ENCODE measurements around the gene SYTL3. TPM values are rescaled to one million over a fixed set of nuclear protein-coding genes. Genes with fewer than 3 reads are reported as not detected.

The SYTL3 gene
- polyA plus RNA-seq, 1 donor (not counting 4 experiments of a cell fraction or from before 2014, with no cell fraction given), result 1.4 TPM

- H2AFZ ChIP-seq (ENCODE audit: control insufficient read depth, low read length), result no peak overlapping the region
- no peaks in the 10 kb centered on the region for H3K9me3 ChIP-seq (ENCODE audit: control insufficient read depth, low read depth, low read length)
- H3K36me3 ChIP-seq (ENCODE audit: control insufficient read depth in 2 of 2, extremely low read depth in 1 of 2, insufficient read depth in 2 of 2, low read length in 2 of 2), result peaks cover 76 to 88% of the 10 kb centered on the region in 2 experiments
- no peak overlapping the region for H3K9ac ChIP-seq (ENCODE audit: control insufficient read depth, extremely low read depth, insufficient read depth, low read length)
- H3K9me1 ChIP-seq (ENCODE audit: control insufficient read depth, extremely low read depth, insufficient read depth, low read length), result peaks cover 2% of the 10 kb centered on the region
- no peak for TF ChIP-seq EZH2 (IDR thresholded peaks at IDR 0.05; ENCODE audit: low read length)
- no peak for TF ChIP-seq CTCF (optimal IDR thresholded peaks at IDR 0.05 in 1 of 3, IDR thresholded peaks at IDR 0.05 in 1 of 3, conservative IDR thresholded peaks at IDR 0.05 in 1 of 3; ENCODE audit: extremely low read depth in 1 of 3, insufficient read depth in 2 of 3, low read length in 3 of 3)
- no peak overlapping the region for H3K27ac ChIP-seq (ENCODE audit: control insufficient read depth, insufficient read depth, low read length)
- H3K4me1 ChIP-seq (ENCODE audit: control insufficient read depth, extremely low read depth, insufficient read depth, low read length), result peaks cover 25% of the 10 kb centered on the region
- H3K4me3 ChIP-seq (ENCODE audit: control insufficient read depth in 2 of 3, extremely low read depth in 1 of 3, insufficient read depth in 2 of 3, low read depth in 1 of 3, low read length in 3 of 3), result no peak overlapping the region
- dilution Hi-C loops (cut with MboI; ENCODE audit: extremely low pct_ligation_motif_present, low sequenced_read_pairs), result no loop called here
- H3K79me2 ChIP-seq (ENCODE audit: control insufficient read depth, insufficient read depth, low read length), result peaks cover 24% of the 10 kb centered on the region
- H3K4me2 ChIP-seq (ENCODE audit: control insufficient read depth, extremely low read depth, insufficient read depth, low read depth, low read length), result no peak overlapping the region
- FAIRE-seq, result no peak
- DNase-seq (ENCODE audit: low read depth, low spot score), result no peak
- no peaks in the 10 kb centered on the region for H4K20me1 ChIP-seq (ENCODE audit: control insufficient read depth, extremely low read depth, insufficient read depth, low read length)
- no peaks in the 10 kb centered on the region for H3K27me3 ChIP-seq (ENCODE audit: control insufficient read depth, extremely low read depth, insufficient read depth, low read length)
Observed at GRCh38 chr6:158769771-158770432, 120.0 kb downstream of the SYTL3 start.

GRCh38 chr6:158770533-158771330 is 120.9 kb downstream of the SYTL3 start:
- H4K20me1 ChIP-seq (ENCODE audit: control insufficient read depth, extremely low read depth, insufficient read depth, low read length), result no peaks in the 10 kb centered on the region
- H2AFZ ChIP-seq (ENCODE audit: control insufficient read depth, low read length), result no peak overlapping the region
- H3K4me1 ChIP-seq (ENCODE audit: control insufficient read depth, extremely low read depth, insufficient read depth, low read length), result peaks cover 25% of the 10 kb centered on the region
- no peak for TF ChIP-seq CTCF (optimal IDR thresholded peaks at IDR 0.05 in 1 of 3, IDR thresholded peaks at IDR 0.05 in 1 of 3, conservative IDR thresholded peaks at IDR 0.05 in 1 of 3; ENCODE audit: extremely low read depth in 1 of 3, insufficient read depth in 2 of 3, low read length in 3 of 3)
- no peak for TF ChIP-seq EZH2 (IDR thresholded peaks at IDR 0.05; ENCODE audit: low read length)
- peaks cover 72 to 84% of the 10 kb centered on the region in 2 experiments for H3K36me3 ChIP-seq (ENCODE audit: control insufficient read depth in 2 of 2, extremely low read depth in 1 of 2, insufficient read depth in 2 of 2, low read length in 2 of 2)
- no peaks in the 10 kb centered on the region for H3K9me3 ChIP-seq (ENCODE audit: control insufficient read depth, low read depth, low read length)
- peaks cover 2% of the 10 kb centered on the region for H3K9me1 ChIP-seq (ENCODE audit: control insufficient read depth, extremely low read depth, insufficient read depth, low read length)
- DNase-seq (ENCODE audit: low read depth, low spot score) (no peak), FAIRE-seq (no peak)
- no peaks in the 10 kb centered on the region for H3K27me3 ChIP-seq (ENCODE audit: control insufficient read depth, extremely low read depth, insufficient read depth, low read length)
- dilution Hi-C loops (cut with MboI; ENCODE audit: extremely low pct_ligation_motif_present, low sequenced_read_pairs), result no loop called here
- H3K9ac ChIP-seq (ENCODE audit: control insufficient read depth, extremely low read depth, insufficient read depth, low read length), result no peak overlapping the region
- no peak overlapping the region for H3K4me2 ChIP-seq (ENCODE audit: control insufficient read depth, extremely low read depth, insufficient read depth, low read depth, low read length)
- H3K27ac ChIP-seq (ENCODE audit: control insufficient read depth, insufficient read depth, low read length), result no peak overlapping the region
- peaks cover 27% of the 10 kb centered on the region for H3K79me2 ChIP-seq (ENCODE audit: control insufficient read depth, insufficient read depth, low read length)
- no peak overlapping the region for H3K4me3 ChIP-seq (ENCODE audit: control insufficient read depth in 2 of 3, extremely low read depth in 1 of 3, insufficient read depth in 2 of 3, low read depth in 1 of 3, low read length in 3 of 3)

All from keratinocyte (primary cell).